H1 (cell line): ENCODE data around the gene PRKD3.

Experiments used
- JUND ChIP-seq: IDR thresholded peaks from 2 replicates; pipeline ENCODE4 v1.6.1; 2011; ENCODE audit warnings: mild to moderate bottlenecking, improper control_type of control experiment, low read length
- NRF1 ChIP-seq: IDR thresholded peaks from 2 replicates; pipeline ENCODE4 v1.6.1; 2011; ENCODE audit warnings: mild to moderate bottlenecking, low read depth, low read length, improper control_type of control experiment
- POLR2A ChIP-seq, 2 experiments: IDR thresholded peaks; 1 replicate in 1 of 2; 2 replicates in 1 of 2; pipeline ENCODE4 v1.6.1; 2011; ENCODE audit warnings: low read depth in 2 of 2, low read length in 2 of 2, mild to moderate bottlenecking in 2 of 2; ENCODE audit errors: control extremely low read depth in 1 of 2

DNA sequence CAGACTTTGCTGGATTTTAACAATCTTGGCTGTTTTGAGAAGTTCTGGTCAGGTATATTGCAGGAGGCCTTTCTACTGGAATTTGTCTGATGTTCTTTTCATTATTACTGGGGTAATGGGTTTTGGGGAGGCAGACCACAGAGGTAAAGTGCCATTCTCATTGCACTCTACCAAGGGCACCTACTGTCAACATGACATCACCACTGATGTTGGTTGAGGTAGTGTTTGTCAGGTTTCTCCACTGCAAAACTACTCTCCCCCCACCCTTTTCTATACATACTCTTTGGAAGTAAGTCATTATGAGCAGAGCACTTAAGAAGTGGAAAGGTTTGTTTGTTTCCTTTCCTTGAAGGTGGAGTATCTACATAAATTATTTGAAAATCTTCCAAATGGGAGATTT lies 27.0 kb downstream of the PRKD3 start:
- no peak for TF ChIP-seq POLR2A (IDR thresholded peaks at IDR 0.05; ENCODE audit: control extremely low read depth in 1 of 2, low read depth in 2 of 2, low read length in 2 of 2)
- TF ChIP-seq NRF1: no peak
- TF ChIP-seq JUND: no peak
